ENCODE measurements around the gene OXGR1. TPM values are rescaled to one million over a fixed set of nuclear protein-coding genes. Genes with fewer than 3 reads are reported as not detected.
"Not testable (repeated sequence)": the region's sequence is repeated elsewhere in the genome, so short reads cannot be mapped to it uniquely, and the experiment has no call there.

Gene OXGR1
- total RNA-seq, 1 donor: not detected

DNA sequence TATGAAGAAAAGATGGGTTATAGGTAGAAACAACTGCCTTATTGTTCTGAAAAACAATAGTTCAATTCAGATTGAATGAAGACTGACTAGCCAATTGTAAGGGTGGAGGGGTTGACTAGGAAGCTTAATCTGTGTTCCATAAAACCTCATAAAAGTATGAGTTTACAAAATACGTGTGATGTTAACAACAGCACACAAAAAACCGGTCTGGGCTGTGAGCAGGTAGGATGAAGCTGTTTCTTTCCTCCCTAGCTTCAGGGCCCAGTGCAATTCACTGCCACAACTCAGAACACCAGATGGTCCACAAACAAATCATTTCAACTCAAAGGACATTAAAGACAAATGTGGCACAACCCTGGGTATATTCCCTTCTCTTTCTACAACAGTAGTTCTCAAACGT lies 3.2 kb downstream of the OXGR1 start:
- DNase-seq (ENCODE audit: low read depth): no peak
- H3K4me3 ChIP-seq (ENCODE audit: low read depth, low read length): no peak overlapping the region
- no peak for TF ChIP-seq CTCF (IDR thresholded peaks at IDR 0.05; ENCODE audit: insufficient read depth, low read length)

GRCh38 chr13:96988441-96988840 lies 5.8 kb downstream of the OXGR1 start:
- no peak for DNase-seq (ENCODE audit: low read depth)
- H3K4me3 ChIP-seq (ENCODE audit: low read depth, low read length): no peak overlapping the region
- no peak for TF ChIP-seq CTCF (IDR thresholded peaks at IDR 0.05; ENCODE audit: insufficient read depth, low read length)

DNA sequence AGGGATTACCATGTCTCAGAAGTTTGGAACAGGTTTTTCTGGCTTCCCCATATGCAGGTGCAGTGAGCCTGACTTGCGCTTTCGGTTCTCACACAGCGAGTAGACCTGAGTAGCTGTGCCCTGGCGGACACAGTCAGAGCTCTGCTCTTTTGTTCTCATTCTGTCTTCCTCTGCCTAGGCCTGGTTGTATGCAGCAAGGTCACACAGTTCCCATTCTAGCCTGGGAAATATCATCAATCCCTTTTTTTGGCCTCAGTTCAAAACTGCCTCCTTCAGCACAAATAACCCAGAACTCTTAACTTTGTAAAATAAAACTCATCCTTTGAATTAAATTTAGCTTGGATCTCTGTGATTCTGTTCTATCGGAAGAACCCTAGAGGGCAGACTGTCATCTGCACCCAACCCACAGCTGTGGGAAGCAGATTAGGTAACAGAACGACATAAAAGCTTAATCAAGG lies 10.2 kb downstream of the OXGR1 start:
- H3K4me3 ChIP-seq (ENCODE audit: low read depth, low read length): no peak overlapping the region
- DNase-seq (ENCODE audit: low read depth): no peak
- peak; percentile 8 for TF ChIP-seq CTCF (IDR thresholded peaks at IDR 0.05; ENCODE audit: insufficient read depth, low read length)

DNA sequence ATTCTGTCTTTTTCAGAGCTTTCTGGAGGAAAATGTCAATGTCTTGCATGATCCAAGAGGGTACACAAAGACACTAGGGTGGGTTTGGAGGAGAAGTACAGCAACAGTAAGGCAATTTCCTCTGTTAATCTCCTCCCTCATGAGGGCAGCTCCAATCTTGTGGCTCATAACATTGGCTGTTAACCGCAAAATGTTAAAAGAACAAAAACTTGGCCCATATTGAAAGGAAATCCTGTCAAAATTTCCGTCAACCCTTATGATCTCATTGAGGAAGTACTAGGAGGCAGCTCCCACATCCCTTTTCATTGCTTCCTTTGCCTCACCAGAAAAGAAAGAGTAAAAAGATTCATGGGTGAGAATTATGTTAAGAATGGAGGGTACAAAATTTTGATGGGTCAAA lies 11.6 kb downstream of the OXGR1 start:
- H3K4me3 ChIP-seq (ENCODE audit: low read depth, low read length): no peak overlapping the region
- TF ChIP-seq CTCF (IDR thresholded peaks at IDR 0.05; ENCODE audit: insufficient read depth, low read length): no peak
- peak; percentile 23 for DNase-seq (ENCODE audit: low read depth)

DNA sequence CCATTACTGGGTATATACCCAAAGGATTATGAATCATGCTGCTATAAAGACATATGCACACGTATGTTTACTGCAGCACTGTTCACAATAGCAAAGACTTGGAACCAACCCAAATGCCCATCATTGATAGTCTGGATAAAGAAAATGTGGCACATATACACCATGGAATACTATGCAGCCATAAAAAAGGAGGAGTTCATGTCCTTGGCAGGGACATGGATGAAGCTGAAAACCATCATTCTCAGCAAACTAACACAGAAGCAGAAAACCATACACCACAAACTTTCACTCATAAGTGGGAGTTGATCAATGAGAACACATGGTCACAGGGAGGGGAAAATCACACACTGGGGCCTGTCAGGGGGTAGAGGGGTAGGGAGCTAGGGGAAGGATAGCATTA lies 14.4 kb downstream of the OXGR1 start:
- not testable (repeated sequence) for DNase-seq (ENCODE audit: low read depth); H3K4me3 ChIP-seq (ENCODE audit: low read depth, low read length)

- H3K4me3 ChIP-seq (ENCODE audit: low read depth, low read length): no peak overlapping the region
- TF ChIP-seq CTCF (IDR thresholded peaks at IDR 0.05; ENCODE audit: insufficient read depth, low read length): no peak
- no peak for DNase-seq (ENCODE audit: low read depth)
Observed at GRCh38 chr13:96968027-96968426, 26.2 kb downstream of the OXGR1 start.

- TF ChIP-seq CTCF (IDR thresholded peaks at IDR 0.05; ENCODE audit: insufficient read depth, low read length): no peak
- no peak overlapping the region for H3K4me3 ChIP-seq (ENCODE audit: low read depth, low read length)
- DNase-seq (ENCODE audit: low read depth): peak; percentile 24
Observed at GRCh38 chr13:96967248-96967745, 27.0 kb downstream of the OXGR1 start.

All from fibroblast of the aortic adventitia (primary cell).